ENCODE data around the gene GSTK1.

- TF ChIP-seq CTCF (IDR thresholded peaks at IDR 0.05; ENCODE audit: insufficient read depth, low read length) (no peak), POLR2AphosphoS5 (IDR thresholded peaks at IDR 0.05; ENCODE audit: low read depth) (no peak), GABPA (IDR thresholded peaks at IDR 0.05; ENCODE audit: low read depth) (no peak), REST (IDR thresholded peaks at IDR 0.05; ENCODE audit: insufficient replicate concordance, low read depth) (no peak)
These were observed 53.3 kb downstream of the GSTK1 start for GRCh38 chr7:143316492-143316891.
